A549 (cell line): Measurements from ENCODE around the gene ZMYND12. TPM values are rescaled to one million over a fixed set of nuclear protein-coding genes. Genes with fewer than 3 reads are reported as not detected.

Experiments
- ATAC-seq, 2 experiments: fragments of 200-7000 bp in 1 of 2; fragments of >200 bp in 1 of 2; cut with Nextera tagmentation in 1 of 2; cut with Tn5 transposase in 1 of 2; 3 replicates each; pipeline versions ENCODE4 v1.8.0 to v1.9.1; 2018 to 2020; ENCODE audit warnings: mild to moderate bottlenecking in 1 of 2, moderate library complexity in 1 of 2
- CTCF ChIA-PET: fragments of 300-600 bp; sonication (Branson Sonifier 250); formaldehyde crosslinking; extraction: SDS; loops from one replicate; lab custom pipeline; 2021; ENCODE audit warnings: antibody characterized with exemption, inconsistent platforms; lab: Yijun Ruan, JAX
- POLR2A ChIA-PET: fragments of 350-600 bp; formaldehyde crosslinking; extraction: SDS; loops from one replicate; lab custom pipeline; 2021; ENCODE audit warnings: antibody characterized with exemption, inconsistent platforms; lab: Yijun Ruan, JAX
- DNase-seq, 2 experiments: peaks; one replicate each; pipeline versions ENCODE4 v3.0.0 to v3.0.0-alpha.2; 2011 to 2016; ENCODE audit warnings: low read depth in 1 of 2, low spot score in 1 of 2
- FAIRE-seq: peaks from 2 replicates; lab custom pipeline; 2011; peaks lifted over from hg19 to GRCh38; lab: Jason Lieb, UNC
- H3K27ac ChIP-seq, 2 experiments: fragments of >200 bp; sonication (Bioruptor Twin); formaldehyde crosslinking; 3 replicates each; pipeline ENCODE4 v1.5.1; 2016 to 2017
- H3K4me1 ChIP-seq: fragments of >200 bp; sonication (Bioruptor Twin); formaldehyde crosslinking; 3 replicates; pipeline ENCODE4 v1.6.1; 2016
- H3K4me2 ChIP-seq: fragments of >200 bp; sonication (Bioruptor Twin); formaldehyde crosslinking; 3 replicates; pipeline ENCODE4 v1.6.1; 2016
- H3K4me3 ChIP-seq: fragments of >200 bp; sonication (Bioruptor Twin); formaldehyde crosslinking; 3 replicates; pipeline ENCODE4 v1.5.1; 2016
- H3K9me3 ChIP-seq: fragments of >200 bp; sonication (Bioruptor Twin); formaldehyde crosslinking; 3 replicates; pipeline ENCODE4 v1.6.1; 2016
- CBX2 ChIP-seq: fragments of 200-600 bp; sonication (generic); IDR thresholded peaks from 2 replicates; pipeline ENCODE4 v1.6.1; 2016; ENCODE audit warnings: low read depth, mild to moderate bottlenecking, borderline replicate concordance
- CEBPB ChIP-seq, 2 experiments: fragments of >200 bp in 1 of 2; sonication (Bioruptor Twin) in 1 of 2; formaldehyde crosslinking in 1 of 2; IDR thresholded peaks; 2 replicates each; pipeline ENCODE4 v1.6.1; 2012 to 2016
- EHF ChIP-seq: fragments of 250-450 bp; sonication (Bioruptor Pico); IDR thresholded peaks from 2 replicates; pipeline ENCODE4 v1.5.0; 2020; ENCODE audit warnings: mild to moderate bottlenecking
- EHMT2 ChIP-seq: fragments of 200-600 bp; sonication (generic); IDR thresholded peaks from 2 replicates; pipeline ENCODE4 v1.6.1; 2016; ENCODE audit warnings: antibody characterized with exemption, low read depth, mild to moderate bottlenecking, moderate library complexity
- EP300 ChIP-seq, 2 experiments: fragments of >200 bp; sonication (Bioruptor Twin); formaldehyde crosslinking; IDR thresholded peaks; 2 replicates in 1 of 2; 3 replicates in 1 of 2; pipeline ENCODE4 v1.6.1; 2016 to 2017
- ESRRA ChIP-seq: fragments of 150-350 bp; IDR thresholded peaks from 2 replicates; pipeline ENCODE4 v1.6.1; 2014; ENCODE audit warnings: mild to moderate bottlenecking, low read length, borderline replicate concordance
- FOSL2 ChIP-seq, 2 experiments: fragments of 450-650 bp in 1 of 2; fragments of >200 bp in 1 of 2; sonication (Bioruptor Twin) in 1 of 2; formaldehyde crosslinking; IDR thresholded peaks; 2 replicates each; pipeline versions ENCODE4 v1.5.0 to v1.6.1; 2016 to 2020; ENCODE audit warnings: mild to moderate bottlenecking in 1 of 2, moderate library complexity in 1 of 2
- HOXB13 ChIP-seq: fragments of 250-450 bp; sonication (Bioruptor Pico); IDR thresholded peaks from 2 replicates; pipeline ENCODE4 v1.5.0; 2020; ENCODE audit warnings: low read depth, mild to moderate bottlenecking, moderate library complexity
- JUN ChIP-seq, 2 experiments: fragments of >200 bp; sonication (Bioruptor Twin); formaldehyde crosslinking; IDR thresholded peaks; 2 replicates in 1 of 2; 3 replicates in 1 of 2; pipeline ENCODE4 v1.6.1; 2016 to 2017
- JUNB ChIP-seq: fragments of >200 bp; sonication (Bioruptor Twin); formaldehyde crosslinking; IDR thresholded peaks from 2 replicates; pipeline ENCODE4 v1.6.1; 2016
- KDM5A ChIP-seq: fragments of 200-600 bp; sonication (generic); IDR thresholded peaks from 2 replicates; pipeline ENCODE4 v1.6.1; 2016; ENCODE audit warnings: antibody characterized with exemption, mild to moderate bottlenecking
- MAFK ChIP-seq: fragments of 450-650 bp; IDR thresholded peaks from 2 replicates; pipeline ENCODE4 v1.6.1; 2014; ENCODE audit not compliant: partially characterized antibody
- NFE2L2 ChIP-seq: fragments of 150-350 bp; conservative IDR thresholded peaks from 2 replicates; pipeline ENCODE4 v1.6.1; 2014; ENCODE audit warnings: low read length
- POLR2A ChIP-seq: IDR thresholded peaks from 2 replicates; pipeline ENCODE4 v1.6.1; 2012; ENCODE audit warnings: mild to moderate bottlenecking, low read length
- RAD21 ChIP-seq, 2 experiments: fragments of >200 bp in 1 of 2; sonication (Bioruptor Twin) in 1 of 2; formaldehyde crosslinking in 1 of 2; IDR thresholded peaks in 1 of 2; conservative IDR thresholded peaks in 1 of 2; 2 replicates in 1 of 2; 3 replicates in 1 of 2; pipeline ENCODE4 v1.6.1; 2012 to 2018; ENCODE audit warnings: inconsistent platforms in 1 of 2
- RFX5 ChIP-seq: fragments of 450-650 bp; IDR thresholded peaks from 2 replicates; pipeline ENCODE4 v1.7.1; 2014; ENCODE audit warnings: antibody characterized with exemption, mild to moderate bottlenecking, moderate library complexity
- SREBF2 ChIP-seq: fragments of 450-650 bp; IDR thresholded peaks from 2 replicates; pipeline ENCODE4 v1.6.1; 2014; ENCODE audit warnings: mild to moderate bottlenecking, moderate library complexity
- ZC3H11A ChIP-seq: fragments of 450-650 bp; IDR thresholded peaks from 2 replicates; pipeline ENCODE4 v1.6.1; 2014; ENCODE audit warnings: antibody characterized with exemption, mild to moderate bottlenecking
- ZFP36 ChIP-seq: fragments of 450-650 bp; IDR thresholded peaks from 2 replicates; pipeline ENCODE4 v1.6.1; 2014; ENCODE audit warnings: borderline replicate concordance; ENCODE audit not compliant: partially characterized antibody
- WGBS: methylation state at CpG from one replicate; pipeline ENCODE4 v1.1.6; 2017; ENCODE audit errors: missing lambda C conversion rate; 5-methylcytosine and 5-hydroxymethylcytosine counted together
- polyA plus RNA-seq, 4 experiments: library from polyadenylated mRNA; depleted of rRNA in 3 of 4; stranded (reverse); fragments of >200 nt; fragmentation: RNase III in 1 of 4; extraction: RNeasy Plus Mini Kit Qiagen cat#74134 plus additional on column Dnase treatment in 1 of 4; gene quantifications; 2 replicates in 3 of 4; 3 replicates in 1 of 4; pipeline ENCODE4 v1.2.3, GENCODE V29; 2011 to 2017
- TF ChIP-seq, protein P1 (sequence below): fragments of >200 bp; sonication (Bioruptor Twin); formaldehyde crosslinking; IDR thresholded peaks from 2 replicates; pipeline ENCODE4 v1.6.1; 2016
- TF ChIP-seq, protein P2 (sequence below): fragments of 250-450 bp; sonication (Bioruptor Pico); IDR thresholded peaks from 2 replicates; pipeline ENCODE4 v1.5.0; 2020; ENCODE audit warnings: low read depth, mild to moderate bottlenecking, moderate library complexity
- TF ChIP-seq, protein P3 (sequence below): fragments of 450-650 bp; IDR thresholded peaks from 2 replicates; pipeline ENCODE4 v1.6.1; 2014; ENCODE audit warnings: antibody characterized with exemption
- TF ChIP-seq, protein P4 (sequence below): IDR thresholded peaks from 2 replicates; pipeline ENCODE4 v1.6.1; 2012
- TF ChIP-seq, protein P5 (sequence below): fragments of >200 bp; sonication (Bioruptor Twin); formaldehyde crosslinking; IDR thresholded peaks from 3 replicates; pipeline ENCODE4 v1.6.1; 2016
- TF ChIP-seq, protein P6 (sequence below): fragments of >200 bp; sonication (Bioruptor Twin); formaldehyde crosslinking; IDR thresholded peaks from 3 replicates; pipeline ENCODE4 v1.5.1; 2016

The ZMYND12 gene
- polyA plus RNA-seq, 2 of the 4 experiments (the other 2 are of a cell fraction) = 0.37 to 0.90 TPM

DNA sequence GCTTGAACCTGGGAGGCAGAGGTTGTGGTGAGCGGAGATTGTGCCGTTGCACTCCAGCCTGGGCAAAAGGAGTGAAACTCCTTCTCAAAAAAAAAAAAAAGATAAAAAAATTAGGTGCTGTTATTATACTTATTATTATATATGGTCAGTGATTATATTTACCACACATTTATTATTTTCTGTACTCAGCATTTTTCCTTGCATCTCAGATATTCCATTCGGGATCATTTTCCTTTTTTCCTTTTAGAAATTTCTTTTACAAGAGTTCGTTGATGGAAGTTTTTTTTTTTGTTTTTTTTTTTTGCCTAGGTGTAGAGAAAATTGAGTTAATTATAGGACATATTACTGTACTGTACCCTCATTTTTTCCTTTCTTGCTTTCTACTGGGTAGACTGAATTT is 20.8 kb upstream of the ZMYND12 start:
- H3K4me2 ChIP-seq = no peak overlapping the region
- no peak overlapping the region for H3K27ac ChIP-seq
- ATAC-seq (no peak), FAIRE-seq (no peak), DNase-seq (no peak)
- H3K4me3 ChIP-seq = no peak overlapping the region
- 68% methylated on average over 4 of the region's 4 CpGs for WGBS
- POLR2A ChIA-PET = no interaction called here
- H3K4me1 ChIP-seq = no peaks in the 10 kb centered on the region
- no peaks in the 10 kb centered on the region for H3K9me3 ChIP-seq
- CTCF ChIA-PET = no interaction called here
- TF ChIP-seq, protein P1, sequence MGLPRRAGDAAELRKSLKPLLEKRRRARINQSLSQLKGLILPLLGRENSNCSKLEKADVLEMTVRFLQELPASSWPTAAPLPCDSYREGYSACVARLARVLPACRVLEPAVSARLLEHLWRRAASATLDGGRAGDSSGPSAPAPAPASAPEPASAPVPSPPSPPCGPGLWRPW = no peak
- no peak for TF ChIP-seq ESRRA
- no peak for TF ChIP-seq JUN (IDR thresholded peaks at IDR 0.05)
- no peak for TF ChIP-seq JUNB

DNA sequence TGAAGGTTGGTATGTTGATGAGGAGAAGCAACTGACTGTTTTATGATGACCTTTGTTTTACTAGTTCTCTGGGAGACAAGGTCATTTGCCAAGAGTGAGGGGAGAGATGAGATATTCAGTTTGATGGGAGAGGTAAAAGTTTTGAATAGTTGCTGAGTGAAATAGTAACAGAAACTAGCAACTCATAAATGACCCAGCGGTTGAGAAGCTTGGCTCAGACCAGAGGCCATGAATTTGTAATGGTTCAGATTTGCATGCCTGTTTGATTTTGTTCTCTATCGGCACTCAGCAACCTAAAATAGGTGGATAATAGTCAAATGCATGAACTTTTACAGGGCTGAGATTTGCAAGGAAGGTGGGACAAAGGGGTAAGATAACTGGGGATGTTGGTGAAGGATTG is 13.9 kb upstream of the ZMYND12 start:
- Histone ChIP-seq H3K27ac (no peak overlapping the region), H3K9me3 (no peaks in the 10 kb centered on the region), H3K4me3 (no peak overlapping the region), H3K4me2 (no peak overlapping the region), H3K4me1 (no peaks in the 10 kb centered on the region)
- no peak for FAIRE-seq
- no peak for ATAC-seq
- DNase-seq = no peak
- ChIA-PET CTCF (no interaction called here), POLR2A (no interaction called here)
- WGBS = 83% methylated on average over 2 of the region's 2 CpGs
- TF ChIP-seq ZC3H11A (no peak), JUN (IDR thresholded peaks at IDR 0.05) (no peak), POLR2A (no peak), KDM5A (no peak), RAD21 (conservative IDR thresholded peaks at IDR 0.05 in 1 of 2, IDR thresholded peaks at IDR 0.05 in 1 of 2) (no peak), FOSL2 (IDR thresholded peaks at IDR 0.05) (no peak), FOSL2 (CRISPR knock-in tag; IDR thresholded peaks at IDR 0.05) (no peak), SREBF2 (no peak), CBX2 (no peak), MAFK (no peak), CEBPB (IDR thresholded peaks at IDR 0.05) (no peak), HOXB13 (CRISPR knock-in tag) (no peak), EHF (no peak), ZFP36 (no peak), EP300 (IDR thresholded peaks at IDR 0.05) (no peak), NFE2L2 (no peak), RFX5 (no peak)
- TF ChIP-seq, protein P2, sequence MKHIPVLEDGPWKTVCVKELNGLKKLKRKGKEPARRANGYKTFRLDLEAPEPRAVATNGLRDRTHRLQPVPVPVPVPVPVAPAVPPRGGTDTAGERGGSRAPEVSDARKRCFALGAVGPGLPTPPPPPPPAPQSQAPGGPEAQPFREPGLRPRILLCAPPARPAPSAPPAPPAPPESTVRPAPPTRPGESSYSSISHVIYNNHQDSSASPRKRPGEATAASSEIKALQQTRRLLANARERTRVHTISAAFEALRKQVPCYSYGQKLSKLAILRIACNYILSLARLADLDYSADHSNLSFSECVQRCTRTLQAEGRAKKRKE = no peak
- TF ChIP-seq, protein P3, sequence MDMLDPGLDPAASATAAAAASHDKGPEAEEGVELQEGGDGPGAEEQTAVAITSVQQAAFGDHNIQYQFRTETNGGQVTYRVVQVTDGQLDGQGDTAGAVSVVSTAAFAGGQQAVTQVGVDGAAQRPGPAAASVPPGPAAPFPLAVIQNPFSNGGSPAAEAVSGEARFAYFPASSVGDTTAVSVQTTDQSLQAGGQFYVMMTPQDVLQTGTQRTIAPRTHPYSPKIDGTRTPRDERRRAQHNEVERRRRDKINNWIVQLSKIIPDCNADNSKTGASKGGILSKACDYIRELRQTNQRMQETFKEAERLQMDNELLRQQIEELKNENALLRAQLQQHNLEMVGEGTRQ = no peak

DNA sequence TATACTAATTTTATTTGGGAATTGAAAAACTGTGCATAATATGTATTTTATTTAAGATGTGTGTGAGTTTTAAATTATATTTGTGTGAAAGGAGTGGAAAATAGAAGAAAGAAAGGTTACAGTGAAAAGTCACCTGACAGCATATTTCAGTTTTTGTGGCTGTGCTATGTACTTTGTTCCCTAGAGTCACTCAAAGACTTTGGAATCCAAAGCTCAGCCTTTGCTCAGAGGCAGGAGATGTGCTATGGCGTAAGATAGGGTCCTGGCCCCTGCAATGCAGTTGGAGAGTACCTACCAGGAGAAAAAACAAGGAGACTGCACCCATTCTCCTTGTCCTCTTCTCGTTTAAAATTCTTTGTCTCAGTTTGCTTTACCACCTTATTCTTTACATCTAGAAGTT is 10.2 kb upstream of the ZMYND12 start:
- CTCF ChIA-PET = no interaction called here
- no peak for DNase-seq
- FAIRE-seq = no peak
- H3K9me3 ChIP-seq = no peaks in the 10 kb centered on the region
- H3K27ac ChIP-seq = no peak overlapping the region
- no peak for ATAC-seq
- POLR2A ChIA-PET = no interaction called here
- no peak for TF ChIP-seq JUNB
- TF ChIP-seq RAD21 (conservative IDR thresholded peaks at IDR 0.05 in 1 of 2, IDR thresholded peaks at IDR 0.05 in 1 of 2) = no peak
- no peak for TF ChIP-seq EHMT2
- TF ChIP-seq, protein P4, sequence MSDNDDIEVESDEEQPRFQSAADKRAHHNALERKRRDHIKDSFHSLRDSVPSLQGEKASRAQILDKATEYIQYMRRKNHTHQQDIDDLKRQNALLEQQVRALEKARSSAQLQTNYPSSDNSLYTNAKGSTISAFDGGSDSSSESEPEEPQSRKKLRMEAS = no peak
- TF ChIP-seq, protein P5, sequence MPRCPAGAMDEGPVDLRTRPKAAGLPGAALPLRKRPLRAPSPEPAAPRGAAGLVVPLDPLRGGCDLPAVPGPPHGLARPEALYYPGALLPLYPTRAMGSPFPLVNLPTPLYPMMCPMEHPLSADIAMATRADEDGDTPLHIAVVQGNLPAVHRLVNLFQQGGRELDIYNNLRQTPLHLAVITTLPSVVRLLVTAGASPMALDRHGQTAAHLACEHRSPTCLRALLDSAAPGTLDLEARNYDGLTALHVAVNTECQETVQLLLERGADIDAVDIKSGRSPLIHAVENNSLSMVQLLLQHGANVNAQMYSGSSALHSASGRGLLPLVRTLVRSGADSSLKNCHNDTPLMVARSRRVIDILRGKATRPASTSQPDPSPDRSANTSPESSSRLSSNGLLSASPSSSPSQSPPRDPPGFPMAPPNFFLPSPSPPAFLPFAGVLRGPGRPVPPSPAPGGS = no peak
- TF ChIP-seq, protein P6, sequence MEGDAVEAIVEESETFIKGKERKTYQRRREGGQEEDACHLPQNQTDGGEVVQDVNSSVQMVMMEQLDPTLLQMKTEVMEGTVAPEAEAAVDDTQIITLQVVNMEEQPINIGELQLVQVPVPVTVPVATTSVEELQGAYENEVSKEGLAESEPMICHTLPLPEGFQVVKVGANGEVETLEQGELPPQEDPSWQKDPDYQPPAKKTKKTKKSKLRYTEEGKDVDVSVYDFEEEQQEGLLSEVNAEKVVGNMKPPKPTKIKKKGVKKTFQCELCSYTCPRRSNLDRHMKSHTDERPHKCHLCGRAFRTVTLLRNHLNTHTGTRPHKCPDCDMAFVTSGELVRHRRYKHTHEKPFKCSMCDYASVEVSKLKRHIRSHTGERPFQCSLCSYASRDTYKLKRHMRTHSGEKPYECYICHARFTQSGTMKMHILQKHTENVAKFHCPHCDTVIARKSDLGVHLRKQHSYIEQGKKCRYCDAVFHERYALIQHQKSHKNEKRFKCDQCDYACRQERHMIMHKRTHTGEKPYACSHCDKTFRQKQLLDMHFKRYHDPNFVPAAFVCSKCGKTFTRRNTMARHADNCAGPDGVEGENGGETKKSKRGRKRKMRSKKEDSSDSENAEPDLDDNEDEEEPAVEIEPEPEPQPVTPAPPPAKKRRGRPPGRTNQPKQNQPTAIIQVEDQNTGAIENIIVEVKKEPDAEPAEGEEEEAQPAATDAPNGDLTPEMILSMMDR = no peak
- WGBS = 47% methylated on average over 2 of the region's 2 CpGs
- H3K4me3 ChIP-seq = no peak overlapping the region
- H3K4me2 ChIP-seq = no peak overlapping the region
- peaks cover 14% of the 10 kb centered on the region for H3K4me1 ChIP-seq
